ENCODE results near the gene GP1BA. TPM values are rescaled to one million over a fixed set of nuclear protein-coding genes. Genes with fewer than 3 reads are reported as not detected.

GP1BA gene
- total RNA-seq (2014; rRNA removed; shearing (Covaris generic)): not detected in 2 replicates

DNA sequence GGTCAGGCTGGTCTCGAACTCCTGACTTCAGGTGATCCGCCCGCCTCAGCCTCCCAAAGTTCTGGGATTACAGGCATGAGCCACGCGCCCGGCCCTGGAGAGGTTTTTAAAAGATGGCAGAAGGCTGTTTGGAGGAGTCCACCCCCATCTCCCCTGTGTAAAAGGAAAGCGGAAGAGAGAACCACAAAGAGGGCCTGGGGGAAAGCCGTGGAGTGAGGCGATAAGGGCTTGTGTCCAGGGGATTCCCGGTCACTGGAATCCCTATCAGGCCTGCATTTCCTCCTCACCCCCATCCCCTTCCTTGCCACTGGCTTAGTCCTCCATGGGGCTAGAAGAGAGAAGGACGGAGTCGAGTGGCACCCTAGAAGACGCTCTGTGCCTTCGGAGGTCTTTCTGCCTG lies at the start of gene GP1BA:
Gene GP1BA (plus strand): TSS at position 315 of the 400 bp plus-strand sequence. CDS start 328 bp downstream, outside the sequence.

DNA sequence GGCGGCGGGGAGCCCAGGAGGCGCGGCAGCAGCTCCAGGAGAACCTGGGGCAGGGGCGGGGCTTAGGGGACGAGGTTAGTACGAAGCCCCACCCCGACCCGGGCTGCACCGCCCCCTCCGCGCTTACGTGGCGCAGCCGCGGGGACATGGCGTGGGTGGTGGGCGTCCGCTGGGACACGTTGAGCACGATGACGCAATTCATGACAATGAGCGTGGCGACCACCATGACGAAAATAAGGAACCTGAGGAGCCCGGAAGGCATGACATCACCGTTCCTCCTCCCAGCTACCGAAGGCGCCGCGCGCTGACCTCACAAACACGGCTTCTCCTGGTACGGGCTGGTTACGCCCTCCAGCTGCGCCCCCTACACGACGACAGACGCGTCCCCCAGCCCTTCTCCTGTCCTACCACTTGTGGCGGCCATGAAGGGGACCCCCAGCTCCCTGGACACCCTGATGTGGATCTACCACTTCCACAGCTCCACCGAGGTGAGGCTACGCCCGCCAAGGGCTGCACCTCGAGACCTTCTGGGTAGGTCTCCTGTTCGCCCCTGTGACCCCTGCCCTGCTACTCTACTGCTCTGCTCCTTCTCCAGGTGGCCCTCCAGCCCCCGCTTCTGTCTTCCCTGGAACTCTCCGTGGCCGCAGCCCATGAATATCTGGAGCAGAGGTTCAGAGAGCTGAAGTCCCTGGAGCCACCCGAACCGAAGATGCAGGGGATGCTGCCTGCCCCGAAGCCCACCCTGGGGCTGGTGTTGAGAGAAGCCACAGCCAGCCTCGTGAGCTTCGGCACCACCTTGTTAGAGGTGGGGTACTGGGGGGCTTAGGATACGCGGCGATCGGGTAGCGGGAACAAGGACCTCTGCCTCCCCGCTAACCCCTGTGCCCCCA lies 32.5 kb upstream of the GP1BA start, which contains the start of gene C17orf107:
Gene C17orf107 (plus strand): TSS at position 196 of the 890 bp plus-strand sequence. CDS start 227 bp downstream, at position 423.

DNA sequence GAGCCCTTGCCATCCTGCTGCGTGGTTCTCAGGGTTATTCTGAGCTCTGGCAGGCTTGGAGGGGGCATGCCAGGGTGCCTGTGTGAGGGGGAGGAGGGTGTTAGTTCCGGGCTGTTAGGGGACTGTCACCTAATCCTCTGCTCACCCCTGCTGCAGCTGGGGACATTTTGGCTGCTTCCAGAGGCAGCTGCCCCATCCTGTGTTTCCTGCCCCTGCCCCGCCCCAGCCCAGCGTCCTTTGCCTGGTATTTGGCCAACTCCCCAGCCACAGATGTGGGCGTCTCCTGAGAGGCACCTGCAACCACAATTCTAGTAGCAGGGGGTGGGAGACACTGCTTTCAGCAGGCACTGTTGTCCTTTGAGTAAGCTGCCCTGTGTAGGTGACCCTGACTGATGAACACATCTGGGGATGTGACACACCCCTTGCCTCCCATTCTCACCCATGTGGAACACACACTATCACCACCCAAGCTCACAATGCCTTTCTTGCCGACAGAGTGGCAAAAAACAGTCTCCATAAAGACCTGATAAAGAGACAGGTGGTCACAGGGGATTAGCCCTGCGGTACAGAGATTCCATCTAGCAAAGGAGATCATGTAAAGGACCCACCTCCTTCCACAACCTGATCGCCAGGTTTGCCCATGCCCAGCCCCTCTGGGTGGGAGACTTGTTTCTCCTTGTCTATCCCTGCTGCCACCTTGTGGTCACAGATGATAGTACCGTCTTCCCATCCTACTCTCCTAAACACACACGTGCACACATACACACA lies 28.8 kb upstream of the GP1BA start, which contains the start of gene CHRNE:
Gene CHRNE (minus strand): TSS at position 48 of the 768 bp plus-strand sequence. CDS start 35 bp downstream, at position 13.

DNA sequence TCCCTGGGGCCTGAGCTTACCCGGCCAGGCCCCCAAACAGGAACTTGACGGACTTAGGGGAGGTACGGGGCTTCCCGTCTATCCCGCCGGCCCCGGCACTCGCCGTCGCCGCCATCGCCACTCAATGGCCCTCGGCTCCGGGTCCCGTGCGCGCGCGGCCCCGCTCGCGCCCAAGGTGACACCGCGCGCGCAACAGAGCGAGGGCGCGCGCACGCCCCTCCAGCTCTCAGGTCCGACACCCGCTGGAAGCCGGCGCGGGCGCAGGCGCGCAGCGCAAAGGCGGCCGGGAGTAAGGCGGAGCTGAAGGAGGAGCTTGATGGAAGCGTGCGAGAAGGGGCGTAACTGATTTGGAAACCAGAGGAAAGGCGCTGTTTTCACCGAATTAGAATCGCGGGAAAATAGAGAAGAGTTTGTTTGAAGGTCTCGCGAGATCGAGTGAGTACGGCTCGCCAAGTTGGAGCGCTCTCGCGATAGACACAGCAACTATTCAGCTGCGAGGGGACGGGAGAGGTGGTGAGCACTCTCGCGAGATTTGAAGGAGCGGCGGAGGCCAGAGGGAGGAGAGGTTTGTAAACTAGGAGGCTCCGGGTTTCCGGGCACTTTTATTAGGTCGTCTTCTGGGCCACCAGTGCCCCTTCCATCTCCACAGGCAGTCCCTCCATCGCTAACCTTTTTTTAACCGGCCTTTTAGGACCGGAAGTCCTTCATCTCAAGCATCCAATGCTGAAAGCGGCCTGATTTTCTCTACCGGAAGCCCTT lies 7.9 kb downstream of the GP1BA start, which contains the start of the genes RNF167 and SLC25A11:
Gene RNF167 (plus strand): TSS at position 473 of the 759 bp plus-strand sequence. CDS start 642 bp downstream, outside the sequence.
Gene SLC25A11 (minus strand): TSS at position 251 of the 759 bp plus-strand sequence. CDS start 136 bp downstream, at position 115.

DNA sequence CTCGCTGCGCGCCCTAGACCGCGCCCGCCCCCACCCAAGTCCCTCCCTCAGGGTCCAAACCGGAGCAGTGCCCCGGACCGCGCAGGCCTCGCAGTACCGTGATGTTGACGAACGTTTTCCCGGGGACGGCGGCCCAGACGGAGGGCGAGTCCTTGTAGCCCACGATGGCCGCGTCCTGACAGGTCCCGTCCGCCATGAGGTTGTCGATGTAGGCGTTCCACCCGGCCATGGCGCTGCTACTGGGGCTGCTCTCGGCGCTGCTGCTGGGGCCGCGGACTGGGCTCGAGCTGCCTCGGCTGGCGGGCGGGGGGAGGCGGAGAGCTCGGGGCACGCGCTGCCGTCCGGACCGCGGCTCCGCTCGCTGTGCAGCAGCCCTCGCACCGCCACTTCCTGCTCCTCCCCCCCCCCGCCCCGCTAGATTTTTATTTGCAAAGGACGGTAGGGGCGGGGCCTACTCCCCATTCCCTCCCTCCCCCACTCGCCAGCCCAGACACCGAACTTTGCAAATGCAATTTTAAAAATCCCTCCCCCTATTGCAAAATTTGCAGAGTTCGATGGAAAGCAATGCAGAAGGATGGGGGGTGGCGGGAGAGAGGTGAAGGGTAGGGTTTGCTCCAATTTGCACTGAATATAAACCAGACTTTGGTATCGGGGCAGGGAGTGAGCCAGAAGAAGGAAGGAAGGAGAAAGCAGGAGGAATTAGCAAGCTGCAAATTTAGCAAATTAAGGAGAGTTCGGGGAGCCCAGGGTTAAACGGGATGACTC lies 16.3 kb downstream of the GP1BA start, which contains the start of gene PFN1:
Gene PFN1 (minus strand): TSS at position 365 of the 765 bp plus-strand sequence. CDS start 136 bp downstream, at position 229.

DNA sequence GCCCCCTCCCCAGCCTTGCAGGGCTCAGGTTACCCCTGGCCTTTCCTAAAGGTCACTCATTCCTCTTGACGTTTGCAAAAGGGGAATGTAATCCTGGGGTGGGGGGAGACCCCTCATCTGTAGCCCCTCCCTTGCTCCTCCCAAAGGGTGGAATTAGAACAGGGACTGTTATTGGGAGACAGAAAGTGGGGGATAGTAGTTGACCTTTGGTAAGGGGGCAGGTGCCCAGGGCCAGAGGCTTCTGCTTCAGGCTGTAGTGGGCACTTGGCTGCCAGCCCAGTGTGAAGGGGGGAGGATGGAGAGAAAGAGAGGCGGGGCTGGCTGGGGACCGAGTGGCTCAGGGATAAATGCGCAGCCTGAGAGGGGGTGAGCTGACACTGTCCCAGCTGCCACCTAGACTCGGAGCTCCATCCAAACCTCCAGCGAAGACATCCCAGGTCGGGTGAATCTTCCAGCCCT lies 18.7 kb downstream of the GP1BA start, which contains the start of gene ENO3:
Gene ENO3 (plus strand): TSS at position 374 of the 459 bp plus-strand sequence. CDS start 711 bp downstream, outside the sequence.

DNA sequence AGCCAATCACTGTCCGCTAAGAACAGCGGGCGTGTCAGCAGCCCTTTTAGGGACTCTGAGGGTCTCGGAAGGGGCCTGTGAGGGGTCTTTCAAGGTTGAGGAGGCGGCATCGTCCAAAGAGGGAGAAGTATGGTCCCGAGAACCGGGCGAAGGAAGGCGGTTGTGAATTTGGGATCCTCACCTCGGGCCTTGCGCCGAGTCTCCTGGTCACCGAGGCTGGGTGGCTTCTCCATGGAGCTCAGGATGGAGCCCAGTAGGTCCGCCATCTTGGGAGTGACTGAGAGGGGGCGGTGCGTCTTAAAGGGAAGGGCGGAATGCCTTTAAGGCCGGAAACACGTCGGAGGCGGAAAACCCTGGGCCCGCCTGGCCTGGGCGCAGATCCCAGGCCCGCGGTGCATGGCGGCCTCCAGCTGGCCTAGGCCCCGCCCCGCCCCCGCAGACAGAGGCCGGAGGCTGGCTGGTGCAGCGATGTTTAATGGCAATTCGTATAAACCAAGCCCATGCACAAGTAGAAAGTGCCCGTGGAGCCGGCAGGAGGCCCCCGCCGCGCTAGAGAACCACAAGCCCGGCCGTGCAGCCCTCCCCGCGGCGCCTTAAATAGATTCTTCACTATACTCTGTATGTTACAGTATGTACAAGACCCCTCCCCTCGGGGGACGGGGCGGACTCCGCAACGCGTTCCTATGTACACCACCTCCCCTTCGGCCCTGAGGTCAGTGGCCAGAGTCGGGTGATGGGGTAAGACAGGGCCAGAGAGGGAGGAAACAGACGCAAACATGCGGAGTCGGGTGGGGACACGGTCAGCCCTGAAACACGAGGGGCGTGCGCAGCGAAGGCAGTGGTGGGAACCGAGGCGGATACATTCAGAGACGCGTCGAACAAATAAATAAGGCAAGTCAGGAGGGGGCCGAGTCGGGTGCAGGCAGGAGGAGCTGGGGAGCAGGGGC lies 35.7 kb downstream of the GP1BA start, which contains the start of gene SPAG7:
Gene SPAG7 (minus strand): TSS at position 279 of the 947 bp plus-strand sequence. CDS start 13 bp downstream, at position 266.

Small RNA genes lying within 50 kb of the gene (small RNA-seq; reads per million reads assigned to genes)
- gene MIR6864: not detected
- gene MIR6865: not detected

Other genes starting within 250 kb of the GP1BA start
- 30.5 and 31.3 TPM in 2 replicates for gene PELP1, start 228.1 kb upstream of the GP1BA start, total RNA-seq (2014; rRNA removed; shearing (Covaris generic))
- gene ARRB2, start 221.6 kb upstream of the GP1BA start, total RNA-seq (2014; rRNA removed; shearing (Covaris generic)): 26.7 and 34.7 TPM in 2 replicates
- 29.1 and 38.1 TPM in 2 replicates for gene MED11, start 200.8 kb upstream of the GP1BA start, total RNA-seq (2014; rRNA removed; shearing (Covaris generic))
- gene ZMYND15, start 192.4 kb upstream of the GP1BA start, total RNA-seq (2014; rRNA removed; shearing (Covaris generic)): 0.27 and 0.38 TPM in 2 replicates
- 4.0 and 4.1 TPM in 2 replicates for gene CXCL16, start 192.3 kb upstream of the GP1BA start, total RNA-seq (2014; rRNA removed; shearing (Covaris generic))
- not detected in 2 replicates for gene TM4SF5, start 160.4 kb upstream of the GP1BA start, total RNA-seq (2014; rRNA removed; shearing (Covaris generic))
- gene VMO1, start 145.9 kb upstream of the GP1BA start, total RNA-seq (2014; rRNA removed; shearing (Covaris generic)): 0.26 TPM in 1 of 2 replicates, not detected in the other
- gene GLTPD2, start 143.3 kb upstream of the GP1BA start, total RNA-seq (2014; rRNA removed; shearing (Covaris generic)): not detected in 2 replicates
- gene PSMB6, start 136.1 kb upstream of the GP1BA start, total RNA-seq (2014; rRNA removed; shearing (Covaris generic)): 200 and 223 TPM in 2 replicates
- gene PLD2, start 125.1 kb upstream of the GP1BA start, total RNA-seq (2014; rRNA removed; shearing (Covaris generic)): 19.5 and 26.8 TPM in 2 replicates
- 33.7 and 33.8 TPM in 2 replicates for gene MINK1, start 98.9 kb upstream of the GP1BA start, total RNA-seq (2014; rRNA removed; shearing (Covaris generic))
- 0.45 and 0.53 TPM in 2 replicates for gene C17orf107, start 32.7 kb upstream of the GP1BA start, total RNA-seq (2014; rRNA removed; shearing (Covaris generic))
- gene CHRNE, start 29.2 kb upstream of the GP1BA start, total RNA-seq (2014; rRNA removed; shearing (Covaris generic)): 0.19 and 0.38 TPM in 2 replicates
- 83.0 and 86.7 TPM in 2 replicates for gene SLC25A11, start 7.8 kb downstream of the GP1BA start, total RNA-seq (2014; rRNA removed; shearing (Covaris generic))
- gene RNF167, start 8.0 kb downstream of the GP1BA start, total RNA-seq (2014; rRNA removed; shearing (Covaris generic)): 43.8 and 50.1 TPM in 2 replicates
- 1,994 and 2,456 TPM in 2 replicates for gene PFN1, start 16.3 kb downstream of the GP1BA start, total RNA-seq (2014; rRNA removed; shearing (Covaris generic))
- gene ENO3, start 18.8 kb downstream of the GP1BA start, total RNA-seq (2014; rRNA removed; shearing (Covaris generic)): 7.2 and 8.6 TPM in 2 replicates
- gene SPAG7, start 35.5 kb downstream of the GP1BA start, total RNA-seq (2014; rRNA removed; shearing (Covaris generic)): 90.5 and 106 TPM in 2 replicates
- 25.6 and 46.7 TPM in 2 replicates for gene CAMTA2, start 55.4 kb downstream of the GP1BA start, total RNA-seq (2014; rRNA removed; shearing (Covaris generic))
- 0.72 TPM in 1 of 2 replicates, not detected in the other for gene INCA1, start 65.2 kb downstream of the GP1BA start, total RNA-seq (2014; rRNA removed; shearing (Covaris generic))
- 39.6 and 46.3 TPM in 2 replicates for gene KIF1C, start 65.7 kb downstream of the GP1BA start, total RNA-seq (2014; rRNA removed; shearing (Covaris generic))
- gene SLC52A1, start 103.1 kb downstream of the GP1BA start, total RNA-seq (2014; rRNA removed; shearing (Covaris generic)): not detected in 2 replicates
- gene ZFP3, start 146.2 kb downstream of the GP1BA start, total RNA-seq (2014; rRNA removed; shearing (Covaris generic)): not detected in 2 replicates
- 19.4 and 20.4 TPM in 2 replicates for gene ZNF232, start 179.6 kb downstream of the GP1BA start, total RNA-seq (2014; rRNA removed; shearing (Covaris generic))
- gene USP6, start 183.8 kb downstream of the GP1BA start, total RNA-seq (2014; rRNA removed; shearing (Covaris generic)): not detected in 2 replicates

Data from A375 (cell line).